Measurements from ENCODE around the gene GATM. TPM values are rescaled to one million over a fixed set of nuclear protein-coding genes. Genes with fewer than 3 reads are reported as not detected.

The GATM gene
- total and polyA plus RNA-seq, 2 of the 8 experiments (the other 6 are each of a cell fraction or from before 2014, with no cell fraction given) = 10.2 to 15.1 TPM

GRCh38 chr15:45331972-45332371 is 46.4 kb downstream of the GATM start:
- Histone ChIP-seq H3K4me2 (ENCODE audit: insufficient read depth in 1 of 2, low read depth in 2 of 2, low read length in 2 of 2) (no peak overlapping the region), H3K79me1 (ENCODE audit: low read depth, low read length) (no peaks in the 10 kb centered on the region), H2AK5ac (ENCODE audit: low read depth, low read length) (no peak overlapping the region), H2BK120ac (replicated peaks; ENCODE audit: low read depth, low read length) (no peak overlapping the region), H3K4me3 (ENCODE audit: extremely low read depth in 1 of 4, insufficient read depth in 2 of 4, low read depth in 3 of 4, low read length in 4 of 4) (no peak overlapping the region), H2BK12ac (ENCODE audit: low read depth, low read length) (no peak overlapping the region), H2BK15ac (ENCODE audit: low read length) (no peak overlapping the region), H4K91ac (replicated peaks; ENCODE audit: insufficient read length, low read length) (no peak overlapping the region), H3K4ac (replicated peaks; ENCODE audit: insufficient read length, low read depth, low read length) (no peak overlapping the region), H3K27me3 (replicated peaks in 1 of 4; ENCODE audit: control insufficient read depth in 3 of 4, extremely low read depth in 1 of 4, insufficient read depth in 3 of 4, low read length in 3 of 4) (no peaks in the 10 kb centered on the region), H4K20me1 (replicated peaks in 1 of 2; ENCODE audit: control insufficient read depth in 1 of 2, insufficient read depth in 2 of 2, low read length in 2 of 2) (no peaks in the 10 kb centered on the region), H2AFZ (ENCODE audit: low read length) (peak overlapping the region; percentile 65; the same call in 1 of the 2 replicates), H3K79me2 (ENCODE audit: control insufficient read depth in 1 of 2, insufficient read depth in 2 of 2, low read length in 2 of 2) (no peaks in the 10 kb centered on the region), H4K8ac (ENCODE audit: extremely low read depth, insufficient read depth, low read length) (no peak overlapping the region), H2BK20ac (ENCODE audit: low read length) (no peak overlapping the region), H3K14ac (ENCODE audit: insufficient read length) (no peak overlapping the region), H3K4me1 (replicated peaks in 1 of 4; ENCODE audit: control insufficient read depth in 3 of 4, insufficient read depth in 4 of 4, low read length in 3 of 4) (no peaks in the 10 kb centered on the region; a peak in 2 of 7 replicates), H4K5ac (ENCODE audit: insufficient read length, low read depth, low read length) (no peak overlapping the region), H3K56ac (replicated peaks; ENCODE audit: insufficient read length, low read depth, low read length) (no peak overlapping the region), H3K23ac (ENCODE audit: insufficient read length) (no peak overlapping the region), H3K27ac (ENCODE audit: low read depth, low read length) (no peak overlapping the region), H3K36me3 (ENCODE audit: control insufficient read depth in 2 of 4, insufficient read depth in 4 of 4, low read length in 3 of 4) (no peaks in the 10 kb centered on the region), H3K23me2 (ENCODE audit: low read depth, low read length) (no peaks in the 10 kb centered on the region), H2BK5ac (ENCODE audit: low read depth, low read length) (no peak overlapping the region), H3K18ac (ENCODE audit: extremely low read depth, low read length) (no peak overlapping the region), H3K9me3 (ENCODE audit: insufficient read depth in 2 of 2, low read depth in 1 of 2, low read length in 1 of 2) (no peaks in the 10 kb centered on the region), H3K9ac (replicated peaks in 1 of 4; ENCODE audit: extremely low read depth in 1 of 4, low read depth in 3 of 4, low read length in 3 of 4) (no peak overlapping the region)
- FAIRE-seq (no peak), DNase-seq (ENCODE audit: low read depth in 1 of 2, low spot score in 2 of 2) (no peak)
- 95% methylated on average over 4 of the region's 4 CpGs; no CpG with 5 or more reads in 1 of the 2 experiments for WGBS, 2 experiments (ENCODE audit: extremely low coverage in 1 of 2, insufficient coverage in 1 of 2, insufficient read length in 1 of 2, insufficient replicate concordance in 2 of 2, low coverage in 1 of 2, low lambda C conversion rate in 2 of 2, missing lambda C conversion rate in 1 of 2)
- POLR2A ChIA-PET (ENCODE audit: partially characterized antibody) = no interaction called here
- CTCF ChIA-PET (ENCODE audit: partially characterized antibody) = interaction anchor here (0.8 to 1.5 kb wide), 4 partner anchors 17 to 67 kb away, joined by 3 to 4 read pairs (median 3); no protein-coding TSS in a partner anchor
- TF ChIP-seq MAFK (IDR thresholded peaks at IDR 0.05; ENCODE audit: low read depth, low read length) (no peak), POU5F1 (IDR thresholded peaks at IDR 0.05; ENCODE audit: low read depth, low read length) (no peak), CTBP2 (IDR thresholded peaks at IDR 0.05; ENCODE audit: borderline replicate concordance, insufficient read depth, insufficient read length, low read length) (no peak), SP4 (IDR thresholded peaks at IDR 0.05; ENCODE audit: low read length) (no peak), CBX5 (IDR thresholded peaks at IDR 0.05; ENCODE audit: low read depth, low read length) (no peak), BCL11A (IDR thresholded peaks at IDR 0.05; ENCODE audit: low read depth in 2 of 2, low read length in 2 of 2) (no peak), SRF (IDR thresholded peaks at IDR 0.05; ENCODE audit: low read depth, low read length) (no peak), SP2 (IDR thresholded peaks at IDR 0.05; ENCODE audit: low read length) (no peak), SIN3A (conservative IDR thresholded peaks at IDR 0.05 in 1 of 2, IDR thresholded peaks at IDR 0.05 in 1 of 2; ENCODE audit: low read depth in 1 of 2, low read length in 2 of 2) (no peak)

Data from H1 (cell line).